DMS114 treated with DMSO at 0.1 percent for 48 hours (cell line): ENCODE measurements around the gene ALKBH1.
A peak's percentile ranks its signal among the peaks of the same experiment; 100 is the strongest.
"Not testable (repeated sequence)": the region's sequence is repeated elsewhere in the genome, so short reads cannot be mapped to it uniquely, and the experiment has no call there.

Experiments used
- DNase-seq: peaks from one replicate; lab custom pipeline; 2025; ENCODE audit not compliant: unreplicated experiment; lab: John Stamatoyannopoulos, UW

ALKBH1 gene

GRCh38 chr14:77707724-77708408 lies at the start of gene ALKBH1, which contains the start of gene SLIRP:
ALKBH1 (minus strand) TSS chr14:77708023; CDS start chr14:77708004, 19 bp downstream.
SLIRP (plus strand) TSS chr14:77708103; CDS start chr14:77708112, 9 bp downstream.
- DNase-seq: peak; percentile 80

GRCh38 chr14:77752799-77753516 lies 45.1 kb upstream of the ALKBH1 start:
- DNase-seq: no peak

DNA sequence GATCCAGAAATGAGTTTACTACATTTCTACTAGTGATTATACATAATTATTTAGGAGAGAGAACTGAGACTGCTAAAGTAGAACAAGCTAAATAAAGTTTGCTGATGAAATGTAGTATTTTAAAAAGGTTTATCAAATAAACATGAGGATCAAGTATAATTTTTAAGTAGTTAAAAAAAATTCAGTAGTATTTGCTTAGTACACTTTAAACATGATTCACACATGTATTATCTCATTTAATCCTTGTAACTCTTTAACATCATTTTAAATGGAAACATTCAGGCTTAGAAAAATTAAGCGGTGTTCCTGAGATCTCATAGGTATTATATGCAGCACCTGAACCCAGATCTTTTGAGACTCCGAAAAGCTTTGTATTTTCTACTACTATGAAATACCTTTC lies 44.4 kb upstream of the ALKBH1 start:
- DNase-seq: no peak

GRCh38 chr14:77747425-77747824 lies 39.6 kb upstream of the ALKBH1 start:
- DNase-seq: not testable (repeated sequence)

GRCh38 chr14:77746064-77746702 lies 38.4 kb upstream of the ALKBH1 start:
- DNase-seq: no peak

DNA sequence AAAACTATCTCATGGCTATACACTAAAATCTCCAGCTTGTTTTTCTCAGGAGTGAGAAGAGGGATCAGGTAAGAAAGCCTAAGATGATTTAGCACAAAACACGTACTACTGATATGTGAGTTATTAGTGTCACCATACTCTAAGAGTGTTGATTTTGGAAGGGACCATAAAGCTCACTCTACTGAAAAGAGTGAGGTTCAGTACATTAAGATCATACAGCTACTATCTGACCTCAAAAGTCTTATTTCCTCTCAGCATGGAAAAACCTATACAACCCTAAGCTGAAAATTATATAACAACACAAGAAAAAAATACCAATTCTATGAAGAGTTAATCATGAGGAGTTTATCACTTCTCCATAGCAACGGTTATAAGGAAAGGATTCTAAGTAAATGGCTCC lies 33.6 kb upstream of the ALKBH1 start:
- no peak for DNase-seq

- DNase-seq: no peak
Observed at GRCh38 chr14:77738559-77739250, 30.9 kb upstream of the ALKBH1 start.

- DNase-seq: no peak
Observed at GRCh38 chr14:77730976-77731497, 23.2 kb upstream of the ALKBH1 start.

- DNase-seq: no peak
Observed at GRCh38 chr14:77722301-77722700, 14.5 kb upstream of the ALKBH1 start.

DNA sequence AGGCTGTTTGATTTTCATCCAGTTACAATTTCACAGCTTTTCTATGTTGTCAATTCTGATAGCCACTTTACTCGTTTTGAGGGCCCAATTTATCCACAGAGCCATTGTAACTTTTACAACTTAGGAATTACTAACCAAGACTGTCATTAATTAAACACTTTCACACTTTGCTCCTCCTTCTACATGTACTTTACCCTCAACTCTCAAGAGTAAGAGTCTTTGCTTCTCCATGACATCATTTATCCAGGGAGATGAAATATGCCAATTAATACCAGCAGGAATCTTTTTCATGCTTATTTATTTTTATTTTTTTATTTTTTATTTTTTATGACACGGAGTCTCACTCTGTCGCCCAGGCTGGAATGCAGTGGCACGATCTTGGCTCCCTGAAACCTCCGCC lies 13.6 kb upstream of the ALKBH1 start:
- no peak for DNase-seq

DNA sequence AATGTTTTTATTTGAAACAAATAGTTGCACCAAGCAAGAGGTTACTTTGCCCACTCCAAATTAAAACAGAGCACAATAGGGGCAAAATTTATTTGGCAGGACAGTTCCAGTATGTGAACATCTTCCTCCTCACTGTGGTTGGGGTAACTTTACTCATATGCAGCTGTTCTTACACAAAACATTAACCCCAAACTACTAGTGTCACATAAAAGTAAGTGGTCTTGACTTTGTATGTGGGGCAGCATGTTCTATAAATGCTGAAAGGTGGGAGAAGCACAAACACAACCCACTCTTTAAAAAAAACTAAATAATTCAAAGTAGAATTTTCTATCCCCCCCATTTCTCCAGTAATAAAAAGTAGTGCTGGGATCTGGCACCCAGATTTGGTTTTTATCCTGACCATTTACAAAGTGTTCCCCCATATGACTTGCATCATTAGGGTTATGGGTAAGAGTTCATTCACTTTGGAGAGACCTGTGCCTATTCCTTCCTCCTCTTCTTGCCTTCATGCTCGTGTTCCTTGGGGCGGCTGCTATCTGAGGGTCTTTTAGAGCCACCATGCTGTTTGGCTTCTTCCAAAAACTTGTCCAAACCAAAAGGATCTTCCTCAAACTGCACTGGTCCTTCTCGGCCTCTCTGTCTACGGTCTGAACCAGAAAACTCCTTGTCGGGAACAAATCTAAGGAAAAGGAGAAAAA lies 9.9 kb upstream of the ALKBH1 start:
- DNase-seq: no peak

- DNase-seq: no peak
Observed at GRCh38 chr14:77714926-77715325, 7.1 kb upstream of the ALKBH1 start.

DNA sequence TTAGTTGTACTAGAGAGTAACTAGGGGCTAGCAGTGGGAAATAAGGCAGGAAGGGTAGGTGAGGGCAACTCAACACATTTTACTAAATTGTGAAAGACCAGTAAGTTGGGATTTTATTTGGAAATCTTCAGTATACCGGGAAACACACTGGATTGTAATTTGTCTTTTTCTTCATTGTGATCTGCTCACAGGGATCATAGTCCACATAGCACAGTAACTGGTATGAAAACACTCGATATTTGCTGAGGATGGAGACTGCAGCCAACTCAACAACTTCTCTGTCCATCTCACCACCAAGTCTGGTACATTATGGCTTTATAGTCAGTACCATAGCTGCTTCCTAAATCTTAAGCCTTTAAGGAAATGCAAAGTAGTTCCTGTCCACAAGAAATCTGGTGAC lies 2.5 kb upstream of the ALKBH1 start:
- DNase-seq: no peak

DNA sequence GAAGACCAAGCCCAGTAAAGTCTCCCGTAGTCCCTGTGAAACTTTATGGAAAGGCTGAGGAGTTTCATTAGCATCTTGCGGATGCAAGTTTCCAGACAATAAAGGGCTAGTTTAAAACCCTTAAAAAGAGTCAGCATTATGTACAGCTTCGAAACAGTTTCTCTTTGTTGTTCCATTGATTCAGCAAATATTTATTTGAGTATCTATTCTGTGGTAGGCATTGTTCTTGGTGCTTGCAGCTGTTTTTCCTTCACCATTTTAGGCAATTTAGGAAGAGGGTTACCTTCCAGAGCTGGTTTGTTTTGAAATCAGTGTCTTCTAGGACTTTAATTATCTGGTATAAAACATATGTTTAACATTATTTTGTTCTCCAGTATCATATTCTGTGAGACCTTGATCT lies 1.6 kb upstream of the ALKBH1 start:
- DNase-seq: no peak

- no peak for DNase-seq
Observed at GRCh38 chr14:77708749-77709148, 926 bp upstream of the ALKBH1 start.

DNA sequence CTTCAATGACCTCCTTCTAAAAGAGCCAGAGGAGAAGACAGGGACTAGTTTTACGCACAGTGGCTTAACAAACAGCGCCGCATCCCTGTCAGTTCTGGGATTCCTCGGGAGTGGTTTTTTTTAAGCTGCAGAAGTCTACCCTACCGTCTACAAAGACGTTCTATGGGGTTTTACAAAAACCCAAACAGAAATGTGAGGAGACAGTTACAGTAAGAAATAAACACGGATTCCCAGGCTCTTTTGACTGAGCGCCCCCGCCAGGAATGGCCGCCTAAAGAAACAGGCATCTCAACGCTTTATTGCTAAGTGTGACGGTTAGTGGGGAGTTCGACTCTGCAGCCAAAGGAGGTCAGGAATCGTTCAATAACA lies 484 bp downstream of the ALKBH1 start:
- peak; percentile 17 for DNase-seq

DNA sequence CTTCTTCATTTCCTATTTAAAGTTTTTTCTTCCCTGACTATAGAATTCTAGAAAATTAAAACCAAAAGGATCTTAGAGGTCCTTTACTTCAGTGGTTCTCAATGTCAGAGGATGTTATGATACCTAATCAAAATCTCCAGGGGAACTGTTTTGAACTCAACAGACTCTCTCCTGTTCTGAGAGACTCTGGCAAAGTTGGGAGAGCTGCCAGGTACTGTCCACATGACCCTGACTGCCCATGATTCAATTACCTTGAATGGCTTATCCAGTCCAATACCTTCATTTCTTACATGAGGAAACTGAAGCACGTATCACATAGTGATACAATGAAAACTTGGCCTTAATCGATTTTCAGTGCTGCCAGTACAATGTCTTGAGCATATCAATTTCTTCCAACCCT lies 16.6 kb downstream of the ALKBH1 start:
- DNase-seq: no peak

DNA sequence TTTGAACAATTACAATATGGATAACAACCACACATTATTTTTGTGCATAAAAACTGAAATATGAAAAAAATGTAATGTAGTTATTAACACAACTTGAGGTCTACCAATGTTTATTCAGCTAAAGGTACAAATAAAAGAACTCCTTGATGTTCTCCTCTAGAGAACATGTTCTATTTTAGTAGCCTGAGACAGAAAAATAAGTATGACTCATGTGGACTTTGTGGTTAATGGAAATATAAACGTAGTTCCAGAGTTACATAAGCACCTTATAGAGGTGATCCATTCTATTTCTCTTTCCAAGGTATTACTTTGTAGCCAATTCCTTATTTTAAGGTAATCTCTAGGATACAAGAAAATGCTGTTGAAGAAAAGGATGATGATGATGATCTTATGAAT lies 25.7 kb downstream of the ALKBH1 start:
- no peak for DNase-seq

DNA sequence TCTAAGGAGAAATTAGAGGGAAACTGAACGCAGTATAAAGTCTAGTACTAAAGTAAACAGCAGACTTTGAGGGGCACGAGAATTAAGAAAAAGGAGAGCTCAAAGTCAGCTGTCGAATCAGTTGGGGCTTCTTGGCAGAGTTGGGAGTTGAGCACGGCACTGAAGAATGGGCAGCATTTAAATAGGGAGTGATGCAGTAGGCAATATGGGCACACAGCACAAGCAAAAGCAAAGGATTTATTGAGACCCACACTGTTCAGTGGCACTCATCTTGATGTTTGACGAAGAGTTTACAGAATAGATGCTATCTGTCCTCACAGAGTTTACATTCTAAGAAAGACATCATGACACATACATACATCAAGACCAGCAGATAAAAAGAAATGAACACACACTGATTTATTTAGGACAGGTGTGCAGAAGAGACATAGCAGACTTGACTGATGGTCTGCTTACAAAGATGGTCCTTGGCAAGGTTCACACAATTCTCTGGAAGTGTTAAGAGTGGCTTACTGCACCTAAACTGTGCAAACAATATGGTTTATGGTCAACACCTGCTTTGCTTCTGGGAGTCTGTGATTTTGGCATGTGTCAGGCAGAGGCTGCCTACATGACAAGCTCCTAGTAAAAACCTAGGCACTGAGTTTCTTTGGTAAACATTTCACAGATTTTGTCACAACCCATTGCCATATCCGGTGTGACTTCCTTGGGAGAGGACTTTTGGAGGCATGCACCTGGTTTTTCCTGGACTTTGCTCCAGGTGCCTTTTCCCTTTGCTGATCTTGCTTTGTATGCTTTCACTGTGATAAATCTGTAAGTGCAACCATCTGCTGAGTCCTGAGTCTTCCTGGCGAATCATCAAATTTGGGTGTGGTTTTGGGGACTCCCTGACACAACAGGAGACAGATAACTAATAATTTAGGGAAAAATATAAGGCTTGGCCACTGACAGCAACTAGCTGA lies 26.3 kb downstream of the ALKBH1 start:
- no peak for DNase-seq

- no peak for DNase-seq
Observed at GRCh38 chr14:77674931-77675330, 32.9 kb downstream of the ALKBH1 start.
